SHP77 (cell line): ENCODE data around the gene TRIM41.
"Not testable (repeated sequence)": the region's sequence is repeated elsewhere in the genome, so short reads cannot be mapped to it uniquely, and the experiment has no call there.

Source experiments
- DNase-seq, 2 experiments: peaks; one replicate each; lab custom pipeline; 2025; lab: John Stamatoyannopoulos, UW

TRIM41 gene

GRCh38 chr5:181211208-181211607, 11.9 kb upstream of the TRIM41 start:
- no peak for DNase-seq

GRCh38 chr5:181212080-181212479, 11.0 kb upstream of the TRIM41 start:
- DNase-seq = no peak

GRCh38 chr5:181212934-181213333, 10.1 kb upstream of the TRIM41 start:
- no peak for DNase-seq

- DNase-seq = not testable (repeated sequence)
Measured at GRCh38 chr5:181214249-181214648, 8.8 kb upstream of the TRIM41 start.

GRCh38 chr5:181215997-181216989, 6.8 kb upstream of the TRIM41 start:
- DNase-seq = no peak

- DNase-seq = no peak
Measured at GRCh38 chr5:181217111-181217802, 5.8 kb upstream of the TRIM41 start.

GRCh38 chr5:181217803-181218062, 5.3 kb upstream of the TRIM41 start:
- no peak for DNase-seq

GRCh38 chr5:181218795-181219124, 4.3 kb upstream of the TRIM41 start:
- no peak for DNase-seq

- no peak for DNase-seq
Measured at GRCh38 chr5:181219262-181220177, 3.6 kb upstream of the TRIM41 start.

- no peak for DNase-seq
Measured at GRCh38 chr5:181220178-181220515, 2.9 kb upstream of the TRIM41 start.

GRCh38 chr5:181221105-181221791, 1.8 kb upstream of the TRIM41 start:
- no peak for DNase-seq

- no peak for DNase-seq
Measured at GRCh38 chr5:181221792-181222629, 1.1 kb upstream of the TRIM41 start.

- DNase-seq = no peak
Measured at GRCh38 chr5:181222630-181223057, 437 bp upstream of the TRIM41 start.

- no peak for DNase-seq
Measured at GRCh38 chr5:181223729-181224389, 778 bp downstream of the TRIM41 start.

GRCh38 chr5:181224390-181225229, 1.5 kb downstream of the TRIM41 start:
- DNase-seq = no peak

- DNase-seq = no peak
Measured at GRCh38 chr5:181229996-181230395, 6.9 kb downstream of the TRIM41 start.

- no peak for DNase-seq
Measured at GRCh38 chr5:181230551-181230950, 7.5 kb downstream of the TRIM41 start.

GRCh38 chr5:181231432-181231831, 8.4 kb downstream of the TRIM41 start:
- DNase-seq = no peak

- DNase-seq = no peak
Measured at GRCh38 chr5:181232593-181232992, 9.5 kb downstream of the TRIM41 start.
